ENCODE results near the gene PNISR.

PNISR gene

GRCh38 chr6:99409672-99410071 lies 15.4 kb downstream of the PNISR start:
- no peaks in the 10 kb centered on the region for H3K4me1 ChIP-seq (ENCODE audit: control insufficient read depth, low read length)
- no peaks in the 10 kb centered on the region; the same call in 1 of the 2 replicates for H3F3A ChIP-seq (ENCODE audit: control insufficient read depth, insufficient read depth)
- no peaks in the 10 kb centered on the region for H3K9me3 ChIP-seq (ENCODE audit: control insufficient read depth, insufficient read depth, low read length)
- H3K9me2 ChIP-seq (replicated peaks; ENCODE audit: control insufficient read depth, low read length) = no peaks in the 10 kb centered on the region
- H3K27me3 ChIP-seq (ENCODE audit: control insufficient read depth, low read length) = no peaks in the 10 kb centered on the region
- no peak overlapping the region for H3K27ac ChIP-seq (ENCODE audit: low read depth, low read length)
- H3K79me2 ChIP-seq (ENCODE audit: control insufficient read depth, low read length) = peaks cover 45% of the 10 kb centered on the region
- H3K4me2 ChIP-seq (ENCODE audit: low read length) = no peak overlapping the region
- H4K20me1 ChIP-seq (ENCODE audit: control insufficient read depth, insufficient read depth, low read depth, low read length) = peaks cover 11% of the 10 kb centered on the region; the same call in 1 of the 2 replicates
- H3K4me3 ChIP-seq (ENCODE audit: low read length) = no peak overlapping the region
- peaks cover 94% of the 10 kb centered on the region for H3K36me3 ChIP-seq (ENCODE audit: control insufficient read depth, low read length)
- TF ChIP-seq EZH2phosphoT487 (IDR thresholded peaks at IDR 0.05; ENCODE audit: borderline replicate concordance, low read length) (no peak), CTCF (IDR thresholded peaks at IDR 0.05; ENCODE audit: low read depth, low read length, poor library complexity, severe bottlenecking) (no peak)

GRCh38 chr6:99407076-99407475 lies 18.0 kb downstream of the PNISR start:
- H3K79me2 ChIP-seq (ENCODE audit: control insufficient read depth, low read length) = peaks cover 19% of the 10 kb centered on the region
- TF ChIP-seq CTCF (IDR thresholded peaks at IDR 0.05; ENCODE audit: low read depth, low read length, poor library complexity, severe bottlenecking) (no peak), EZH2phosphoT487 (IDR thresholded peaks at IDR 0.05; ENCODE audit: borderline replicate concordance, low read length) (no peak)
- peaks cover 96% of the 10 kb centered on the region for H3K36me3 ChIP-seq (ENCODE audit: control insufficient read depth, low read length)
- H3K4me3 ChIP-seq (ENCODE audit: low read length) = no peak overlapping the region
- no peaks in the 10 kb centered on the region for H3K27me3 ChIP-seq (ENCODE audit: control insufficient read depth, low read length)
- H3K27ac ChIP-seq (ENCODE audit: low read depth, low read length) = no peak overlapping the region
- H3K9me3 ChIP-seq (ENCODE audit: control insufficient read depth, insufficient read depth, low read length) = no peaks in the 10 kb centered on the region
- H3F3A ChIP-seq (ENCODE audit: control insufficient read depth, insufficient read depth) = no peaks in the 10 kb centered on the region
- H3K4me1 ChIP-seq (ENCODE audit: control insufficient read depth, low read length) = no peaks in the 10 kb centered on the region
- no peaks in the 10 kb centered on the region for H3K9me2 ChIP-seq (replicated peaks; ENCODE audit: control insufficient read depth, low read length)
- no peak overlapping the region for H3K4me2 ChIP-seq (ENCODE audit: low read length)
- peaks cover 11% of the 10 kb centered on the region; the same call in 1 of the 2 replicates for H4K20me1 ChIP-seq (ENCODE audit: control insufficient read depth, insufficient read depth, low read depth, low read length)

- peaks cover 94% of the 10 kb centered on the region for H3K36me3 ChIP-seq (ENCODE audit: control insufficient read depth, low read length)
- H3K4me1 ChIP-seq (ENCODE audit: control insufficient read depth, low read length) = no peaks in the 10 kb centered on the region
- no peak overlapping the region for H3K4me2 ChIP-seq (ENCODE audit: low read length)
- no peaks in the 10 kb centered on the region for H3K9me2 ChIP-seq (replicated peaks; ENCODE audit: control insufficient read depth, low read length)
- no peaks in the 10 kb centered on the region for H3K9me3 ChIP-seq (ENCODE audit: control insufficient read depth, insufficient read depth, low read length)
- H3K27me3 ChIP-seq (ENCODE audit: control insufficient read depth, low read length) = no peaks in the 10 kb centered on the region
- no peak for TF ChIP-seq EZH2phosphoT487 (IDR thresholded peaks at IDR 0.05; ENCODE audit: borderline replicate concordance, low read length)
- TF ChIP-seq CTCF (IDR thresholded peaks at IDR 0.05; ENCODE audit: low read depth, low read length, poor library complexity, severe bottlenecking) = no peak
- H3F3A ChIP-seq (ENCODE audit: control insufficient read depth, insufficient read depth) = peaks cover 20% of the 10 kb centered on the region
- no peaks in the 10 kb centered on the region for H3K79me2 ChIP-seq (ENCODE audit: control insufficient read depth, low read length)
- no peaks in the 10 kb centered on the region for H4K20me1 ChIP-seq (ENCODE audit: control insufficient read depth, insufficient read depth, low read depth, low read length)
- H3K4me3 ChIP-seq (ENCODE audit: low read length) = no peak overlapping the region
- no peak overlapping the region for H3K27ac ChIP-seq (ENCODE audit: low read depth, low read length)
Observed at GRCh38 chr6:99402448-99402847, 22.7 kb downstream of the PNISR start.
